HepG2 (cell line): Measurements from ENCODE around the gene CCL13. TPM values are rescaled to one million over a fixed set of nuclear protein-coding genes. Genes with fewer than 3 reads are reported as not detected.

Source experiments
- ATAC-seq: fragments of 200-7000 bp; cut with Tn5 transposase; 3 replicates; pipeline ENCODE4 v1.9.1; 2020; ENCODE audit warnings: mild to moderate bottlenecking, moderate library complexity
- BruUV-seq: library from RNA; stranded (reverse); fragments of 400-500 nt; replicated peaks from 2 replicates; lab custom pipeline; 2021; lab: Mats Ljungman, UMichigan
- CTCF ChIA-PET: fragments of 300-600 bp; formaldehyde crosslinking; extraction: SDS; loops from one replicate; lab custom pipeline; 2021; ENCODE audit warnings: low total read pairs, inconsistent platforms, low intra/inter-chr PET ratio; lab: Yijun Ruan, JAX
- POLR2A ChIA-PET: fragments of 350-600 bp; sonication (Branson Sonifier 250); formaldehyde crosslinking; loops from one replicate; lab custom pipeline; 2020; ENCODE audit warnings: antibody characterized with exemption, inconsistent platforms; lab: Yijun Ruan, JAX
- DNase-seq: peaks from one replicate; pipeline ENCODE4 v3.0.0-alpha.2; 2015; ENCODE audit warnings: low spot score
- FAIRE-seq: peaks from 3 replicates; lab custom pipeline; 2011; peaks lifted over from hg19 to GRCh38; lab: Jason Lieb, UNC
- H2AFZ ChIP-seq: one replicate; pipeline ENCODE4 v1.6.1; 2011; ENCODE audit warnings: low read length, inconsistent platforms
- H3K27ac ChIP-seq: fragments of 300-600 bp; 3 replicates; pipeline ENCODE4 v1.8.0; 2011; ENCODE audit warnings: mixed run types, mild to moderate bottlenecking, mixed read lengths, low read length, inconsistent platforms; ENCODE audit not compliant: insufficient read depth; ENCODE audit errors: extremely low read length
- H3K27me3 ChIP-seq, 2 experiments: fragments of 200-600 bp in 1 of 2; 2 replicates in 1 of 2; 3 replicates in 1 of 2; pipeline versions ENCODE4 v1.6.0 to v1.8.0; 2011; ENCODE audit warnings: low read length in 2 of 2, mild to moderate bottlenecking in 2 of 2, moderate library complexity in 2 of 2, inconsistent platforms in 1 of 2; ENCODE audit not compliant: insufficient read depth in 2 of 2, control insufficient read depth in 1 of 2
- H3K36me3 ChIP-seq, 2 experiments: fragments of 200-600 bp in 1 of 2; replicated peaks in 1 of 2; 2 replicates in 1 of 2; 3 replicates in 1 of 2; pipeline versions ENCODE4 v1.5.1 to v1.8.0; 2011; ENCODE audit warnings: low read length in 2 of 2, inconsistent platforms in 1 of 2; ENCODE audit not compliant: insufficient read depth in 2 of 2, control insufficient read depth in 1 of 2
- H3K4me1 ChIP-seq: 2 replicates; pipeline ENCODE4 v1.5.1; 2012; ENCODE audit warnings: low read length, inconsistent platforms; ENCODE audit not compliant: insufficient read depth
- H3K4me2 ChIP-seq: 2 replicates; pipeline ENCODE4 v1.6.0; 2011; ENCODE audit warnings: low read depth, low read length, inconsistent platforms
- H3K4me3 ChIP-seq, 3 experiments: fragments of 200-600 bp in 1 of 3; sonication (generic), shearing (Covaris generic) in 1 of 3; replicated peaks in 1 of 3; 2 replicates each; pipeline ENCODE4 v1.5.1; 2011 to 2016; ENCODE audit warnings: low read length in 3 of 3, inconsistent platforms in 2 of 3, low read depth in 2 of 3, mild to moderate bottlenecking in 2 of 3, control low read depth in 1 of 3, mixed read lengths in 1 of 3; ENCODE audit not compliant: insufficient read depth in 1 of 3
- H3K79me2 ChIP-seq: one replicate; pipeline ENCODE4 v1.6.1; 2011; ENCODE audit warnings: low read length, inconsistent platforms; ENCODE audit not compliant: insufficient read depth
- H3K9ac ChIP-seq: 2 replicates; pipeline ENCODE4 v1.6.0; 2011; ENCODE audit warnings: mild to moderate bottlenecking, low read depth, low read length, inconsistent platforms; ENCODE audit not compliant: insufficient read depth
- H3K9me3 ChIP-seq: 2 replicates; pipeline ENCODE4 v1.5.1; 2012; ENCODE audit warnings: mild to moderate bottlenecking, low read length
- H4K20me1 ChIP-seq: 2 replicates; pipeline ENCODE4 v1.6.0; 2011; ENCODE audit warnings: inconsistent platforms, mild to moderate bottlenecking, low read length, moderate library complexity; ENCODE audit not compliant: insufficient read depth
- ARNTL ChIP-seq: sonication (generic); formaldehyde crosslinking; IDR thresholded peaks from 2 replicates; pipeline ENCODE4 v1.4.0; 2020; ENCODE audit warnings: mild to moderate bottlenecking, missing genetic modification reagents
- GATAD2A ChIP-seq: IDR thresholded peaks from 2 replicates; pipeline ENCODE4 v1.6.1; 2016
- ISL2 ChIP-seq: sonication (generic); formaldehyde crosslinking; IDR thresholded peaks from 2 replicates; pipeline ENCODE4 v1.5.0; 2020; ENCODE audit warnings: missing genetic modification reagents
- KLF16 ChIP-seq, 2 experiments: sonication (generic) in 1 of 2; formaldehyde crosslinking in 1 of 2; IDR thresholded peaks; 2 replicates each; pipeline versions ENCODE4 v1.6.1 to v1.8.0; 2016 to 2023; ENCODE audit warnings: missing genetic modification reagents in 2 of 2, missing compliant biosample characterization in 1 of 2
- MIXL1 ChIP-seq: IDR thresholded peaks from 2 replicates; pipeline ENCODE4 v1.6.1; 2016
- MLLT10 ChIP-seq: sonication (generic); formaldehyde crosslinking; IDR thresholded peaks from 2 replicates; pipeline ENCODE4 v1.4.0; 2020; ENCODE audit warnings: missing genetic modification reagents
- MXI1 ChIP-seq: IDR thresholded peaks from 3 replicates; pipeline ENCODE4 v1.6.1; 2012; ENCODE audit warnings: low read depth, low read length, inconsistent platforms, borderline replicate concordance
- SIX1 ChIP-seq: sonication (generic); formaldehyde crosslinking; IDR thresholded peaks from 2 replicates; pipeline ENCODE4 v1.4.0; 2020; ENCODE audit warnings: missing genetic modification reagents, borderline replicate concordance
- TP53 ChIP-seq: sonication (generic); formaldehyde crosslinking; conservative IDR thresholded peaks from 2 replicates; pipeline ENCODE4 v1.4.0; 2020; ENCODE audit warnings: missing genetic modification reagents
- ZFP36 ChIP-seq: fragments of 150-350 bp; IDR thresholded peaks from 2 replicates; pipeline ENCODE4 v1.6.1; 2018; ENCODE audit warnings: borderline replicate concordance, low read length, low read depth; ENCODE audit not compliant: partially characterized antibody
- ZNF337 ChIP-seq: sonication (generic); formaldehyde crosslinking; IDR thresholded peaks from 2 replicates; pipeline ENCODE4 v1.5.1; 2020; ENCODE audit warnings: missing genetic modification reagents, low read depth, mild to moderate bottlenecking, borderline replicate concordance
- ZNF891 ChIP-seq: sonication (generic); formaldehyde crosslinking; IDR thresholded peaks from 2 replicates; pipeline ENCODE4 v1.5.0; 2020; ENCODE audit warnings: mild to moderate bottlenecking, missing genetic modification reagents
- WGBS: methylation state at CpG from one replicate; pipeline ENCODE4 v1.1.6; 2017; ENCODE audit warnings: low lambda C conversion rate; 5-methylcytosine and 5-hydroxymethylcytosine counted together
- in situ Hi-C: cut with HindIII; loops from 2 replicates; pipeline ENCODE4 v1.10.0; 2017; ENCODE audit warnings: low pct_unique_long_range_greater_than_20kb; ENCODE audit not compliant: extremely low pct_ligation_motif_present
- intact Hi-C: fragments of 100-400 bp; cut with micrococcal nuclease; formaldehyde crosslinking; loops from one replicate; pipeline ENCODE4 v1.10.0; 2022; ENCODE audit not compliant: unreplicated experiment
- polyA plus RNA-seq, 8 experiments: library from polyadenylated mRNA; depleted of rRNA in 3 of 8; stranded (reverse) in 7 of 8; unstranded in 1 of 8; fragments of >200 nt; fragmentation: Illumina TruSeq in 4 of 8; extraction: Trizol in 4 of 8; gene quantifications; 2 replicates each; pipeline versions ENCODE4 v1.2.1 to v1.2.3, GENCODE V29; 2011 to 2016; ENCODE audit warnings: low read depth in 4 of 8, missing spikeins in 1 of 8, mixed read lengths in 1 of 8; ENCODE audit not compliant: insufficient read depth in 1 of 8
- total RNA-seq, 5 experiments: library from RNA; depleted of rRNA; stranded (reverse); fragments of >200 nt; fragmentation: Illumina TruSeq; extraction: Trizol; gene quantifications; 2 replicates each; pipeline ENCODE4 v1.2.3, GENCODE V29; 2016; ENCODE audit warnings: low read depth in 1 of 5
- TF ChIP-seq, protein P1 (sequence below): sonication (generic); formaldehyde crosslinking; IDR thresholded peaks from 2 replicates; pipeline ENCODE4 v1.5.0; 2020; ENCODE audit warnings: missing genetic modification reagents, mild to moderate bottlenecking, borderline replicate concordance
- TF ChIP-seq, protein P2 (sequence below): sonication (generic); formaldehyde crosslinking; conservative IDR thresholded peaks from 2 replicates; pipeline ENCODE4 v1.4.0; 2020; ENCODE audit warnings: missing genetic modification reagents

The CCL13 gene
- total and polyA plus RNA-seq, 2 of the 13 experiments (the other 11 are each of a cell fraction or from before 2014, with no cell fraction given), result not detected

DNA sequence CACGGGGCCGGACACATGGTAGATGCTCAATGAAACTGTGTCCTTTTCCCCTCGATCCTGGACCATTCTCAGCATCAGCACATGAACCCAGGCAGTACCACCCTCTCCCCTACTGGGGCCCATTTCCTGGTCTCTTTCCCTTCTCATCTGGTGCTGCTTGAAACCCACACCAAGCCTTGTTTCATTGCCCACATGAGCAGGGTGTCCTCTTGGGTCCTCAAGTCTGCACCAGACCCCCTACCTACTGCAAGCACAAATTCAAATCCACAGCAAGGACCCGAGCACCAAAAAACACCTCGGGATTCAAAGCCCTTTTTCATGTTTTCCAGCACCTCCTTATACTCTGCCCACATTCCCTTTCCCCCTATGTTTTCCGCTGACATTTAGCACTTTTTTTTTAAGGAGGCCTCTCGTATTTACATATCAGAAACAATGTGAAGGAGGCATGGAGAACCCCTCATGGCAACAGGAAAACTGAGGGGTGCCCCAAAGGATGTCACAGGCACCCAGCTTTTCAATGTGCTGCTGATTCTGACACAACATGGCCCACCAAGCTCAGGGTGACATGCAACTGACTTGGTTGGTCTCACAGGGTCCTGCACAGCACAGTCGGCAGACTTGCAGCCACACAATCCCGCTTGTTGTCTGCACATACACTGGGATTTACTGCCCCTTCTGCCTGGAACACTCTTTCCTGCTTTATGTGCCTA lies 11.4 kb downstream of the CCL13 start:
- Histone ChIP-seq H3K9ac (no peak overlapping the region), H2AFZ (no peak overlapping the region), H3K4me1 (0 out of 2 replicates have a peak, but pooled peaks cover 7% of the 10 kb centered on the region), H3K4me2 (no peak overlapping the region), H4K20me1 (no peaks in the 10 kb centered on the region), H3K4me3 (no peak overlapping the region), H3K36me3 (no peaks in the 10 kb centered on the region), H3K27me3 (peaks cover 0 to 7% of the 10 kb centered on the region in 2 experiments; a peak in 1 of 5 replicates), H3K79me2 (no peaks in the 10 kb centered on the region), H3K27ac (no peak overlapping the region), H3K9me3 (no peaks in the 10 kb centered on the region)
- ATAC-seq, result no peak
- FAIRE-seq, result no peak
- in situ Hi-C loops, result no loop called here
- ChIA-PET POLR2A (no interaction called here), CTCF (interaction anchor here (1.3 kb wide), 1 partner anchor 168 kb away, joined by 3 read pairs; no protein-coding TSS in a partner anchor)
- intact Hi-C loops, result no loop called here
- DNase-seq, result no peak
- no TSS peak for BruUV-seq
- TF ChIP-seq MIXL1 (CRISPR knock-in tag) (no peak), GATAD2A (no peak), SIX1 (CRISPR knock-in tag) (no peak), ARNTL (CRISPR knock-in tag) (no peak), ZFP36 (no peak), ZNF891 (CRISPR knock-in tag) (no peak), ISL2 (CRISPR knock-in tag) (no peak), TP53 (CRISPR knock-in tag) (no peak), ZNF337 (no peak), KLF16 (CRISPR knock-in tag; IDR thresholded peaks at IDR 0.05) (no peak), MLLT10 (CRISPR knock-in tag) (no peak), MXI1 (no peak)
- TF ChIP-seq, protein P1, sequence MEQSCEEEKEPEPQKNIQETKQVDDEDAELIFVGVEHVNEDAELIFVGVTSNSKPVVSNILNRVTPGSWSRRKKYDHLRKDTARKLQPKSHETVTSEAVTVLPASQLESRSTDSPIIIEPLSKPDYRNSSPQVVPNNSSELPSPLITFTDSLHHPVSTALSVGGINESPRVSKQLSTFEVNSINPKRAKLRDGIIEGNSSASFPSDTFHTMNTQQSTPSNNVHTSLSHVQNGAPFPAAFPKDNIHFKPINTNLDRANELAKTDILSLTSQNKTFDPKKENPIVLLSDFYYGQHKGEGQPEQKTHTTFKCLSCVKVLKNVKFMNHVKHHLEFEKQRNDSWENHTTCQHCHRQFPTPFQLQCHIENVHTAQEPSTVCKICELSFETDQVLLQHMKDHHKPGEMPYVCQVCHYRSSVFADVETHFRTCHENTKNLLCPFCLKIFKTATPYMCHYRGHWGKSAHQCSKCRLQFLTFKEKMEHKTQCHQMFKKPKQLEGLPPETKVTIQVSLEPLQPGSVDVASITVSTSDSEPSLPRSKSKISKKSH (CRISPR knock-in tag), result no peak
- TF ChIP-seq, protein P2, sequence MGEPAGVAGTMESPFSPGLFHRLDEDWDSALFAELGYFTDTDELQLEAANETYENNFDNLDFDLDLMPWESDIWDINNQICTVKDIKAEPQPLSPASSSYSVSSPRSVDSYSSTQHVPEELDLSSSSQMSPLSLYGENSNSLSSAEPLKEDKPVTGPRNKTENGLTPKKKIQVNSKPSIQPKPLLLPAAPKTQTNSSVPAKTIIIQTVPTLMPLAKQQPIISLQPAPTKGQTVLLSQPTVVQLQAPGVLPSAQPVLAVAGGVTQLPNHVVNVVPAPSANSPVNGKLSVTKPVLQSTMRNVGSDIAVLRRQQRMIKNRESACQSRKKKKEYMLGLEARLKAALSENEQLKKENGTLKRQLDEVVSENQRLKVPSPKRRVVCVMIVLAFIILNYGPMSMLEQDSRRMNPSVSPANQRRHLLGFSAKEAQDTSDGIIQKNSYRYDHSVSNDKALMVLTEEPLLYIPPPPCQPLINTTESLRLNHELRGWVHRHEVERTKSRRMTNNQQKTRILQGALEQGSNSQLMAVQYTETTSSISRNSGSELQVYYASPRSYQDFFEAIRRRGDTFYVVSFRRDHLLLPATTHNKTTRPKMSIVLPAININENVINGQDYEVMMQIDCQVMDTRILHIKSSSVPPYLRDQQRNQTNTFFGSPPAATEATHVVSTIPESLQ (CRISPR knock-in tag), result no peak
- WGBS, result 15% methylated on average over 7 of the region's 9 CpGs
